CD4-positive, alpha-beta T cell (primary cell): ENCODE results near the gene MICAL2. TPM values are rescaled to one million over a fixed set of nuclear protein-coding genes. Genes with fewer than 3 reads are reported as not detected.

Source experiments
- ATAC-seq: fragments of 200-7000 bp; cut with Tn5 transposase; one replicate; pipeline ENCODE4 v1.10.0; 2022; ENCODE audit warnings: mild to moderate bottlenecking; ENCODE audit not compliant: poor library complexity
- CTCF ChIA-PET: fragments of 350-600 bp; sonication (Branson Sonifier 250); formaldehyde crosslinking; loops from one replicate; lab custom pipeline; 2021; ENCODE audit warnings: antibody characterized with exemption, inconsistent platforms; lab: Charles Lee
- POLR2A ChIA-PET: fragments of 350-600 bp; sonication (Branson Sonifier 250); formaldehyde crosslinking; loops from one replicate; lab custom pipeline; 2021; ENCODE audit warnings: antibody characterized with exemption, inconsistent platforms; lab: Charles Lee
- DNase-seq, 14 experiments: peaks; one replicate each; pipeline ENCODE4 v3.0.0-alpha.2; 2013 to 2020; ENCODE audit warnings: mixed read lengths in 2 of 14
- H3K27ac ChIP-seq, 2 donors: one replicate each; pipeline versions ENCODE4 v1.5.1 to v1.7.0; 2013; ENCODE audit warnings: low read length in 2 of 2, low read depth in 1 of 2, mild to moderate bottlenecking in 1 of 2
- H3K27me3 ChIP-seq, 2 experiments: 1 replicate in 1 of 2; 2 replicates in 1 of 2; pipeline versions ENCODE4 v1.6.1 to v1.7.0; 2013; ENCODE audit warnings: low read length in 2 of 2, control low read depth in 1 of 2, mild to moderate bottlenecking in 1 of 2, moderate library complexity in 1 of 2; ENCODE audit not compliant: insufficient read depth in 2 of 2, control insufficient read depth in 1 of 2
- H3K36me3 ChIP-seq: one replicate; pipeline ENCODE4 v1.6.1; 2013; ENCODE audit warnings: low read length, control low read depth; ENCODE audit not compliant: insufficient read depth
- H3K4me1 ChIP-seq: one replicate; pipeline ENCODE4 v1.6.1; 2013; ENCODE audit warnings: low read length, control low read depth; ENCODE audit not compliant: insufficient read depth
- H3K4me3 ChIP-seq: one replicate; pipeline ENCODE4 v1.5.1; 2013; ENCODE audit warnings: mild to moderate bottlenecking, low read length, moderate library complexity
- H3K9me3 ChIP-seq, 2 experiments: 1 replicate in 1 of 2; 2 replicates in 1 of 2; pipeline versions ENCODE4 v1.6.1 to v1.7.0; 2013; ENCODE audit warnings: low read length in 2 of 2, mild to moderate bottlenecking in 2 of 2, control low read depth in 1 of 2, moderate library complexity in 1 of 2; ENCODE audit not compliant: control insufficient read depth in 1 of 2, insufficient read depth in 1 of 2
- H3K27ac Mint-ChIP-seq: one replicate; pipeline ENCODE4 v1.8.0; 2020; ENCODE audit warnings: mixed read lengths
- H3K27me3 Mint-ChIP-seq: one replicate; pipeline ENCODE4 v1.8.0; 2021; ENCODE audit warnings: mixed read lengths
- H3K36me3 Mint-ChIP-seq: one replicate; pipeline ENCODE4 v1.8.0; 2021; ENCODE audit warnings: low read depth, mixed read lengths
- H3K4me1 Mint-ChIP-seq: one replicate; pipeline ENCODE4 v1.8.0; 2021; ENCODE audit warnings: low read depth, mixed read lengths
- H3K4me3 Mint-ChIP-seq: one replicate; pipeline ENCODE4 v1.8.0; 2020; ENCODE audit warnings: mild to moderate bottlenecking, mixed read lengths
- H3K9me3 Mint-ChIP-seq: one replicate; pipeline ENCODE4 v1.8.0; 2020; ENCODE audit warnings: mixed read lengths
- CTCF ChIP-seq: fragments of 200-600 bp; IDR thresholded peaks from one replicate; pipeline ENCODE4 v1.8.0; 2022; ENCODE audit warnings: antibody characterized with exemption, mild to moderate bottlenecking
- intact Hi-C, 2 experiments: fragments of 100-400 bp; cut with DNase I in 1 of 2; cut with micrococcal nuclease in 1 of 2; formaldehyde crosslinking; loops; one replicate each; pipeline versions ENCODE4 v1.15.1 to v1.9.0; 2023 to 2025; cut with DNase I, micrococcal nuclease
- total RNA-seq, 174 experiments: library from RNA in 2 of 174; stranded (reverse) in 2 of 174; gene quantifications; one replicate each; pipeline ENCODE4 v1.2.3 and lab custom pipeline; 2021 to 2026

The MICAL2 gene
- total RNA-seq, 2 experiments from 2014 or later = 12.8 to 14.1 TPM

GRCh38 chr11:12212174-12212820 is 101.9 kb downstream of the MICAL2 start:
- H3K9me3 Mint-ChIP-seq = no peaks in the 10 kb centered on the region
- peaks cover 69% of the 10 kb centered on the region for H3K36me3 ChIP-seq
- no peaks in the 10 kb centered on the region for H3K27me3 ChIP-seq
- ChIA-PET CTCF (no interaction called here), POLR2A (no interaction called here)
- no peak for TF ChIP-seq CTCF
- ATAC-seq = no peak
- H3K4me1 Mint-ChIP-seq = peaks cover 13% of the 10 kb centered on the region
- H3K27ac Mint-ChIP-seq = no peak overlapping the region
- H3K36me3 Mint-ChIP-seq = peaks cover 82% of the 10 kb centered on the region
- H3K27ac ChIP-seq = no peak overlapping the region
- H3K4me3 Mint-ChIP-seq = no peak overlapping the region
- intact Hi-C loops = no loop called here
- H3K4me3 ChIP-seq = no peak overlapping the region
- no peaks in the 10 kb centered on the region for H3K27me3 Mint-ChIP-seq
- peaks cover 6% of the 10 kb centered on the region for H3K4me1 ChIP-seq
- no peak for DNase-seq
- no peaks in the 10 kb centered on the region for H3K9me3 ChIP-seq

GRCh38 chr11:12212821-12213185 is 102.4 kb downstream of the MICAL2 start:
- H3K27ac Mint-ChIP-seq = no peak overlapping the region
- no peak for DNase-seq
- Histone ChIP-seq H3K36me3 (peaks cover 67% of the 10 kb centered on the region), H3K27ac (no peak overlapping the region), H3K4me1 (peaks cover 6% of the 10 kb centered on the region), H3K9me3 (no peaks in the 10 kb centered on the region), H3K27me3 (no peaks in the 10 kb centered on the region), H3K4me3 (no peak overlapping the region)
- no peak for TF ChIP-seq CTCF
- POLR2A ChIA-PET = no interaction called here
- CTCF ChIA-PET = no interaction called here
- H3K27me3 Mint-ChIP-seq = no peaks in the 10 kb centered on the region
- H3K4me1 Mint-ChIP-seq = peaks cover 13% of the 10 kb centered on the region
- intact Hi-C loops = no loop called here
- ATAC-seq = no peak
- no peaks in the 10 kb centered on the region for H3K9me3 Mint-ChIP-seq
- H3K4me3 Mint-ChIP-seq = no peak overlapping the region
- peaks cover 77% of the 10 kb centered on the region for H3K36me3 Mint-ChIP-seq

GRCh38 chr11:12213883-12214282 is 103.5 kb downstream of the MICAL2 start:
- H3K36me3 Mint-ChIP-seq = peaks cover 74% of the 10 kb centered on the region
- Histone ChIP-seq H3K4me1 (peaks cover 6% of the 10 kb centered on the region), H3K27ac (no peak overlapping the region), H3K4me3 (no peak overlapping the region), H3K27me3 (no peaks in the 10 kb centered on the region), H3K9me3 (no peaks in the 10 kb centered on the region), H3K36me3 (peaks cover 62% of the 10 kb centered on the region)
- DNase-seq = no peak
- CTCF ChIA-PET = no interaction called here
- H3K27me3 Mint-ChIP-seq = no peaks in the 10 kb centered on the region
- peaks cover 13% of the 10 kb centered on the region for H3K4me1 Mint-ChIP-seq
- H3K4me3 Mint-ChIP-seq = no peak overlapping the region
- POLR2A ChIA-PET = no interaction called here
- no peaks in the 10 kb centered on the region for H3K9me3 Mint-ChIP-seq
- no peak overlapping the region for H3K27ac Mint-ChIP-seq
- no peak for ATAC-seq
- intact Hi-C loops = no loop called here
- no peak for TF ChIP-seq CTCF
